ENCODE measurements around the gene RBM8A. TPM values are rescaled to one million over a fixed set of nuclear protein-coding genes. Genes with fewer than 3 reads are reported as not detected.

The RBM8A gene
- total and polyA plus RNA-seq, 7 donors: 77.8 to 138 (median 97.9) TPM

DNA sequence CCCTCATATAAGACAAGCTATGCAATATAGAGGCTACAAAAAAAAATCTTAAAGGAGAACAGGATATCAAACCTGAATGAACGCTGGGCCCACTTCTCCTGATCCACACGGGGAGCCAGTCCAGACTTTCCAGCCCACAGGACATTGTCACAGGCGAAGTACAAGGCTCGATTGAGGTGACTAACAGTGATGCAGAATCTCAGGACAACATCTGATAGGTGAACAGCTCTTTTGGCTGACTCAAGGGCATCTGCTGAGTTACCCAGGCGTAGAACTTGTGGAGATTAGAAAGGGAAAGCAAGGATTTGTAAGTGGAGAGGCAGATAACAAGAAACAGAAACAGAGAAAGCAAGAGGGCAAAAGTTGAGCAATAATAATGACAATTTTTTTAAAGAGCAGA, 10.5 kb downstream of the RBM8A start:
- WGBS, 2 donors: 84 to 89% methylated on average over 5 of the region's 5 CpGs
- Histone ChIP-seq H3K27me3 (no peaks in the 10 kb centered on the region), H3K4me3 (no peak overlapping the region), H3K27ac (no peak overlapping the region), H3K9me3 (no peaks in the 10 kb centered on the region), H3K36me3 (peaks cover 0 to 54% (median 5%) of the 10 kb centered on the region in 4 donors), H3K4me1 (peaks cover 0 to 30% (median 26%) of the 10 kb centered on the region in 4 donors)
- intact Hi-C loops (cut with DNase I): loop anchor here (5.0 kb wide), 1 partner anchor 59 kb away; the partner anchor contains the start of gene PIAS3
- no peak for DNase-seq
- TF ChIP-seq EP300 (IDR thresholded peaks at IDR 0.05) (no peak), POLR2A (IDR thresholded peaks at IDR 0.05) (no peak), POLR2AphosphoS5 (IDR thresholded peaks at IDR 0.05) (no peak)
- TF ChIP-seq, protein P1, sequence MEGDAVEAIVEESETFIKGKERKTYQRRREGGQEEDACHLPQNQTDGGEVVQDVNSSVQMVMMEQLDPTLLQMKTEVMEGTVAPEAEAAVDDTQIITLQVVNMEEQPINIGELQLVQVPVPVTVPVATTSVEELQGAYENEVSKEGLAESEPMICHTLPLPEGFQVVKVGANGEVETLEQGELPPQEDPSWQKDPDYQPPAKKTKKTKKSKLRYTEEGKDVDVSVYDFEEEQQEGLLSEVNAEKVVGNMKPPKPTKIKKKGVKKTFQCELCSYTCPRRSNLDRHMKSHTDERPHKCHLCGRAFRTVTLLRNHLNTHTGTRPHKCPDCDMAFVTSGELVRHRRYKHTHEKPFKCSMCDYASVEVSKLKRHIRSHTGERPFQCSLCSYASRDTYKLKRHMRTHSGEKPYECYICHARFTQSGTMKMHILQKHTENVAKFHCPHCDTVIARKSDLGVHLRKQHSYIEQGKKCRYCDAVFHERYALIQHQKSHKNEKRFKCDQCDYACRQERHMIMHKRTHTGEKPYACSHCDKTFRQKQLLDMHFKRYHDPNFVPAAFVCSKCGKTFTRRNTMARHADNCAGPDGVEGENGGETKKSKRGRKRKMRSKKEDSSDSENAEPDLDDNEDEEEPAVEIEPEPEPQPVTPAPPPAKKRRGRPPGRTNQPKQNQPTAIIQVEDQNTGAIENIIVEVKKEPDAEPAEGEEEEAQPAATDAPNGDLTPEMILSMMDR (IDR thresholded peaks at IDR 0.05): no peak

DNA sequence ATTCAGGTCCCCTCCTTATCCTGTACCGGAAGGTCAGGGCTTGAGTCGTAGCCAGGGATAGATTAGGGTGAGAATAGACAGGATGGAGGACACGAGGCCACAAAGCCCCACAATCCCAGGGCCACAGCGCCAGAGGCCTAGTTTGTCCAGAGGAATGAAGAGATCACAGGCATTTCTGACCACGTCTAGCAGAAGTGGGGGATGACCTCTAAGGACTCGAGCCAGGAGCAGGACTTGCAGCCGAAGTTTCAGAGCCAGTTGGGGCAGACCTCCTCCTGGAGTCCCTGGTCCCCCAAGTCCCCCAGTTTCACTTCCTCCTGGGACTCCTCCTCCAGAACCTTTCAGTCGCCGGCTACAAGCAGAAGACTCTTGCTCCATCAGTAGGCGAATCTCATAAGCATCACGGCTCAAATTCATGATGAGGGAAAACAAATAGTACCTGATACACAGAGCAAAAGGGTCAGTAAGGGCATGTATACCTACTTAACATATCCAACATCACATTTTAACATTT, 15.1 kb downstream of the RBM8A start:
- TF ChIP-seq POLR2A (IDR thresholded peaks at IDR 0.05) (no peak), POLR2AphosphoS5 (IDR thresholded peaks at IDR 0.05) (no peak), EP300 (IDR thresholded peaks at IDR 0.05) (no peak)
- TF ChIP-seq, protein P1 (IDR thresholded peaks at IDR 0.05): no peak
- no peak overlapping the region for H3K4me3 ChIP-seq
- no peak for DNase-seq
- peaks cover 0 to 14% (median 11%) of the 10 kb centered on the region in 4 donors for H3K4me1 ChIP-seq
- peaks cover 3 to 66% (median 11%) of the 10 kb centered on the region in 4 donors for H3K36me3 ChIP-seq
- H3K27ac ChIP-seq: no peak overlapping the region
- intact Hi-C loops (cut with DNase I): loop anchor here (5.0 kb wide), 2 partner anchors 65 to 100 kb away; partner anchors contain the start of gene NUDT17
- WGBS, 2 donors: 84 to 86% methylated on average over 11 of the region's 11 CpGs
- no peaks in the 10 kb centered on the region for H3K27me3 ChIP-seq
- H3K9me3 ChIP-seq: no peaks in the 10 kb centered on the region

DNA sequence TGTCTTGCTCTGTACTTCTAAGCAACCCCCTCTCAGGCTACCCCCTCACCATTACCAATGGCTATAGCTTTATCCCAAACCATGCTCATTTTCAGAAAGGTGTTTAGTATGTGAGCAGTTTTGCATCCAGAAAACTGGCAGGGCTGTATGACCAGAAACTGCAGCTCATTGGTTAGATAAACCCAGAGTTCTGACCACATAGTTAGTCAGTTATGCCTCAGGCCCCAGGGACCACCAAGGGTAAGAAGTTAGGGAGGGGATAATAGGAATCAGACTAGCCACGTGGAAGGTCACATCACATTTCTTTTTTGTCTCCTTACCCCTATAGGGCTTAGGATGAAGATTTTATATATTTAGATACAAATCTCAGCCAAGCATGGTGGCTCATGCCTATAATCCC, 18.6 kb downstream of the RBM8A start:
- 66 to 78% methylated on average over 1 of the region's 1 CpG for WGBS, 2 donors
- intact Hi-C loops (cut with DNase I): no loop called here
- Histone ChIP-seq H3K27ac (no peak overlapping the region), H3K9me3 (no peaks in the 10 kb centered on the region), H3K4me1 (peaks cover 0 to 9% (median 4%) of the 10 kb centered on the region in 4 donors), H3K4me3 (no peak overlapping the region), H3K27me3 (no peaks in the 10 kb centered on the region), H3K36me3 (peaks cover 3 to 33% (median 11%) of the 10 kb centered on the region in 4 donors)
- DNase-seq: no peak
- TF ChIP-seq POLR2A (IDR thresholded peaks at IDR 0.05) (no peak), POLR2AphosphoS5 (IDR thresholded peaks at IDR 0.05) (no peak), EP300 (IDR thresholded peaks at IDR 0.05) (no peak)
- TF ChIP-seq, protein P1 (IDR thresholded peaks at IDR 0.05): no peak

DNA sequence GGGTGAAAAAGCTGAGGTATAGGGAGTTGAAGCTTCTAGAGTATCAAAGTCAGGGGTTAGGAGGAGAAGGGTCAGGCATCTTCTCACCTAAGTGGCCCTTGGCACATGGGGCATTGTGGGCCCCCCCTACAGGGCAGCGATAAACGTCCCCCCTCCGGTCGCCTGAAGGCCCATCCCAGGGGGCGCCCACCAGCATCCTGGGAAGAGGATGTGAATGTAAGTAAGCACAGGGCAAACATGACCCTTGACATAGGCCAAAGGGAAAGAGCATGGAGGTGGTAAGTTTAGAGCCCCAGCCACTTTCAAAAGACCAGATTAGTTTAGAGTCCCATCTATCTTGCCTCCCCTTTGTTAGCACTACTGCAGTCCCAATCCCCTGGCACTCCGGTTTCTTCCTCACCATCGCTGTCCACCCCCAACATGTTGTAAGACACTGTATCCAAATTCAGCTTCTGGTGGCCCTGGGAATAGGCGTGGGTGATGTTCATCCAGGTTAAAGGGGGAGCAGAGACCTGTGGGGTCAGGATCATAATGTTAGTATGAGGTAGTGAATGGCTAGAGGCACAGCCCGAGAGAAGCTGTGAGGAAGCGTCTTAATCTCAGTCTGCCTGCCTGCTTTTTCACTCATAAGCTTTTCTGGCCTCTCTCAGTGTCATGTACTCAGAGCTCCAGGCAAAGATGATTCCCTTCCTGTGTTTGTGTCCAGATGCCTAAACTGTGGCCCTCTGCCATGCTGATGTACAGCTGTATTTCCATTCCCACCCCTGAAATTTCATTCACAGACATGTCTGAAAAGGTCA, 20.1 kb downstream of the RBM8A start:
- H3K4me3 ChIP-seq: no peak overlapping the region
- peaks cover 2 to 18% (median 9%) of the 10 kb centered on the region in 4 donors for H3K36me3 ChIP-seq
- no peaks in the 10 kb centered on the region for H3K27me3 ChIP-seq
- 84 to 85% methylated on average over 10 of the region's 10 CpGs for WGBS, 2 donors
- no peak for DNase-seq
- intact Hi-C loops (cut with DNase I): no loop called here
- H3K27ac ChIP-seq: no peak overlapping the region
- no peak for TF ChIP-seq POLR2A (IDR thresholded peaks at IDR 0.05)
- no peak for TF ChIP-seq EP300 (IDR thresholded peaks at IDR 0.05)
- no peak for TF ChIP-seq POLR2AphosphoS5 (IDR thresholded peaks at IDR 0.05)
- TF ChIP-seq, protein P1 (IDR thresholded peaks at IDR 0.05): no peak
- no peaks in the 10 kb centered on the region for H3K9me3 ChIP-seq
- H3K4me1 ChIP-seq: peaks cover 0 to 9% (median 4%) of the 10 kb centered on the region in 4 donors
